ENCODE measurements around the gene ANXA6.

DNA sequence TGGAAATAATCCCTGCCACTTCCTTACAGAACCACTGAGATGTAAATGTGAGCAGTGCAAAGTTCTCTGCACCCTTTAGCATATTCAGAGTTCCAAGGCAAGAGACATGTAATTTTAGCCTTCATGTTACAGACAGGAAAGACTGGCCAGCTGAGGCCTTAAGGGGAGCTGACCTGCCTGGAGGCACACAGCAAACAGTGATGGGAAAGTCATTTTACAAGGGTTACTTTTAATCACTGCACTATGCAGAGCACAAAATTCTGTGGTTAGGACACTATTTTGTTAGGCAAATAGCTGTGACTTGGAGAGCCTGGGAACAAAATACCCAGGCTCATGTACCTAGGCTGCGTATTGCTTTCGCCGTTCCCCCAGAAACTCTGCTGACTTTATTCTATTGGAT is 46.6 kb downstream of the ANXA6 start:
- TF ChIP-seq, protein P1, sequence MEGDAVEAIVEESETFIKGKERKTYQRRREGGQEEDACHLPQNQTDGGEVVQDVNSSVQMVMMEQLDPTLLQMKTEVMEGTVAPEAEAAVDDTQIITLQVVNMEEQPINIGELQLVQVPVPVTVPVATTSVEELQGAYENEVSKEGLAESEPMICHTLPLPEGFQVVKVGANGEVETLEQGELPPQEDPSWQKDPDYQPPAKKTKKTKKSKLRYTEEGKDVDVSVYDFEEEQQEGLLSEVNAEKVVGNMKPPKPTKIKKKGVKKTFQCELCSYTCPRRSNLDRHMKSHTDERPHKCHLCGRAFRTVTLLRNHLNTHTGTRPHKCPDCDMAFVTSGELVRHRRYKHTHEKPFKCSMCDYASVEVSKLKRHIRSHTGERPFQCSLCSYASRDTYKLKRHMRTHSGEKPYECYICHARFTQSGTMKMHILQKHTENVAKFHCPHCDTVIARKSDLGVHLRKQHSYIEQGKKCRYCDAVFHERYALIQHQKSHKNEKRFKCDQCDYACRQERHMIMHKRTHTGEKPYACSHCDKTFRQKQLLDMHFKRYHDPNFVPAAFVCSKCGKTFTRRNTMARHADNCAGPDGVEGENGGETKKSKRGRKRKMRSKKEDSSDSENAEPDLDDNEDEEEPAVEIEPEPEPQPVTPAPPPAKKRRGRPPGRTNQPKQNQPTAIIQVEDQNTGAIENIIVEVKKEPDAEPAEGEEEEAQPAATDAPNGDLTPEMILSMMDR (IDR thresholded peaks at IDR 0.05), result no peak
- TF ChIP-seq POLR2AphosphoS5 (IDR thresholded peaks at IDR 0.05; ENCODE audit: low read depth, low read length) (no peak), NFIC (IDR thresholded peaks at IDR 0.05; ENCODE audit: borderline replicate concordance) (no peak), RAD21 (IDR thresholded peaks at IDR 0.05; ENCODE audit: low read length) (no peak), YY1 (IDR thresholded peaks at IDR 0.05; ENCODE audit: low read depth) (no peak), GATA2 (CRISPR knock-in tag; IDR thresholded peaks at IDR 0.05) (no peak)
- TF ChIP-seq, protein P2, sequence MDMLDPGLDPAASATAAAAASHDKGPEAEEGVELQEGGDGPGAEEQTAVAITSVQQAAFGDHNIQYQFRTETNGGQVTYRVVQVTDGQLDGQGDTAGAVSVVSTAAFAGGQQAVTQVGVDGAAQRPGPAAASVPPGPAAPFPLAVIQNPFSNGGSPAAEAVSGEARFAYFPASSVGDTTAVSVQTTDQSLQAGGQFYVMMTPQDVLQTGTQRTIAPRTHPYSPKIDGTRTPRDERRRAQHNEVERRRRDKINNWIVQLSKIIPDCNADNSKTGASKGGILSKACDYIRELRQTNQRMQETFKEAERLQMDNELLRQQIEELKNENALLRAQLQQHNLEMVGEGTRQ (IDR thresholded peaks at IDR 0.05; ENCODE audit: borderline replicate concordance, low read depth, low read length), result no peak
- TF ChIP-seq, protein P3, sequence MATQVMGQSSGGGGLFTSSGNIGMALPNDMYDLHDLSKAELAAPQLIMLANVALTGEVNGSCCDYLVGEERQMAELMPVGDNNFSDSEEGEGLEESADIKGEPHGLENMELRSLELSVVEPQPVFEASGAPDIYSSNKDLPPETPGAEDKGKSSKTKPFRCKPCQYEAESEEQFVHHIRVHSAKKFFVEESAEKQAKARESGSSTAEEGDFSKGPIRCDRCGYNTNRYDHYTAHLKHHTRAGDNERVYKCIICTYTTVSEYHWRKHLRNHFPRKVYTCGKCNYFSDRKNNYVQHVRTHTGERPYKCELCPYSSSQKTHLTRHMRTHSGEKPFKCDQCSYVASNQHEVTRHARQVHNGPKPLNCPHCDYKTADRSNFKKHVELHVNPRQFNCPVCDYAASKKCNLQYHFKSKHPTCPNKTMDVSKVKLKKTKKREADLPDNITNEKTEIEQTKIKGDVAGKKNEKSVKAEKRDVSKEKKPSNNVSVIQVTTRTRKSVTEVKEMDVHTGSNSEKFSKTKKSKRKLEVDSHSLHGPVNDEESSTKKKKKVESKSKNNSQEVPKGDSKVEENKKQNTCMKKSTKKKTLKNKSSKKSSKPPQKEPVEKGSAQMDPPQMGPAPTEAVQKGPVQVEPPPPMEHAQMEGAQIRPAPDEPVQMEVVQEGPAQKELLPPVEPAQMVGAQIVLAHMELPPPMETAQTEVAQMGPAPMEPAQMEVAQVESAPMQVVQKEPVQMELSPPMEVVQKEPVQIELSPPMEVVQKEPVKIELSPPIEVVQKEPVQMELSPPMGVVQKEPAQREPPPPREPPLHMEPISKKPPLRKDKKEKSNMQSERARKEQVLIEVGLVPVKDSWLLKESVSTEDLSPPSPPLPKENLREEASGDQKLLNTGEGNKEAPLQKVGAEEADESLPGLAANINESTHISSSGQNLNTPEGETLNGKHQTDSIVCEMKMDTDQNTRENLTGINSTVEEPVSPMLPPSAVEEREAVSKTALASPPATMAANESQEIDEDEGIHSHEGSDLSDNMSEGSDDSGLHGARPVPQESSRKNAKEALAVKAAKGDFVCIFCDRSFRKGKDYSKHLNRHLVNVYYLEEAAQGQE (IDR thresholded peaks at IDR 0.05; ENCODE audit: low read depth, low read length), result no peak

Measured in SK-N-SH (cell line).